Prostate gland (tissue), 2 donors: ENCODE results near the gene VEGFB. TPM values are rescaled to one million over a fixed set of nuclear protein-coding genes. Genes with fewer than 3 reads are reported as not detected.

Source experiments
- DNase-seq: peaks from one replicate; pipeline ENCODE4 v3.0.0-alpha.2; 2019; ENCODE audit warnings: low spot score
- H3K27ac ChIP-seq, 2 donors: fragments of 200-600 bp; sonication (generic); 2 replicates each; pipeline ENCODE4 v1.5.1; 2017 to 2019
- H3K27me3 ChIP-seq: fragments of 200-600 bp; sonication (generic); replicated peaks from 2 replicates; pipeline ENCODE4 v1.5.1; 2019; ENCODE audit not compliant: insufficient read depth
- H3K36me3 ChIP-seq, 2 donors: fragments of 200-600 bp; sonication (generic); 1 replicate in 1 of 2; 2 replicates in 1 of 2; pipeline versions ENCODE4 v1.5.1 to v1.8.1; 2017 to 2019
- H3K4me1 ChIP-seq: fragments of 200-600 bp; sonication (generic); replicated peaks from 2 replicates; pipeline ENCODE4 v1.5.1; 2019
- H3K4me3 ChIP-seq, 2 donors: fragments of 200-600 bp; sonication (generic); 2 replicates each; pipeline ENCODE4 v1.5.1; 2017 to 2019
- H3K9me3 ChIP-seq: fragments of 200-600 bp; sonication (generic); 2 replicates; pipeline ENCODE4 v1.5.1; 2017
- CTCF ChIP-seq, 4 experiments: fragments of 200-600 bp in 2 of 4; fragments of 450-650 bp in 2 of 4; sonication (generic) in 2 of 4; IDR thresholded peaks; 1 replicate in 3 of 4; 2 replicates in 1 of 4; pipeline ENCODE4 v1.5.1; 2016 to 2019; ENCODE audit warnings: antibody characterized with exemption in 4 of 4, mild to moderate bottlenecking in 2 of 4, moderate library complexity in 2 of 4
- POLR2A ChIP-seq: fragments of 450-650 bp; IDR thresholded peaks from one replicate; pipeline ENCODE4 v1.6.1; 2016; ENCODE audit warnings: antibody characterized with exemption, mild to moderate bottlenecking
- POLR2AphosphoS5 ChIP-seq: sonication (generic); formaldehyde crosslinking; IDR thresholded peaks from one replicate; pipeline ENCODE4 v1.6.1; 2017; ENCODE audit warnings: antibody characterized with exemption
- WGBS: methylation state at CpG from one replicate; pipeline ENCODE4 v1.1.5; 2018; 5-methylcytosine and 5-hydroxymethylcytosine counted together
- intact Hi-C: fragments of 100-400 bp; cut with DNase I; formaldehyde crosslinking; loops from one replicate; pipeline ENCODE4 v1.14.2; 2022
- total RNA-seq, 2 donors: library from RNA; depleted of rRNA; stranded (reverse); fragments of >200 nt; gene quantifications; one replicate each; pipeline ENCODE4 v1.1.0, GENCODE V29; 2016

Gene VEGFB
- total RNA-seq, 2 donors from 2014 or later, result 50.9 to 91.2 TPM

GRCh38 chr11:64226507-64227051 lies 7.8 kb upstream of the VEGFB start:
- Histone ChIP-seq H3K36me3 (no peaks in the 10 kb centered on the region), H3K27ac (peak overlapping the region; percentile 86 to 88), H3K4me1 (peaks cover 20% of the 10 kb centered on the region), H3K9me3 (no peaks in the 10 kb centered on the region), H3K4me3 (peak overlapping the region; percentile 51 to 92), H3K27me3 (no peaks in the 10 kb centered on the region)
- intact Hi-C loops, result loop anchor here (1.0 kb wide), 1 partner anchor 11 kb away; no protein-coding TSS in a partner anchor
- WGBS, result 12% methylated on average over 25 of the region's 26 CpGs
- TF ChIP-seq POLR2A (no peak), POLR2AphosphoS5 (no peak), CTCF (IDR thresholded peaks at IDR 0.05) (no peak)
- no peak for DNase-seq

- Histone ChIP-seq H3K4me3 (peak overlapping the region; percentile 51 to 92), H3K27ac (peak overlapping the region; percentile 86 to 88), H3K36me3 (no peaks in the 10 kb centered on the region), H3K4me1 (peaks cover 20% of the 10 kb centered on the region), H3K9me3 (no peaks in the 10 kb centered on the region), H3K27me3 (no peaks in the 10 kb centered on the region)
- 60% methylated on average over 3 of the region's 3 CpGs for WGBS
- DNase-seq, result no peak
- intact Hi-C loops, result loop anchor here (1.0 kb wide), 1 partner anchor 10 kb away; no protein-coding TSS in a partner anchor
- no peak for TF ChIP-seq POLR2AphosphoS5
- no peak for TF ChIP-seq CTCF (IDR thresholded peaks at IDR 0.05)
- no peak for TF ChIP-seq POLR2A
Measured at GRCh38 chr11:64227405-64227956, 6.9 kb upstream of the VEGFB start.

DNA sequence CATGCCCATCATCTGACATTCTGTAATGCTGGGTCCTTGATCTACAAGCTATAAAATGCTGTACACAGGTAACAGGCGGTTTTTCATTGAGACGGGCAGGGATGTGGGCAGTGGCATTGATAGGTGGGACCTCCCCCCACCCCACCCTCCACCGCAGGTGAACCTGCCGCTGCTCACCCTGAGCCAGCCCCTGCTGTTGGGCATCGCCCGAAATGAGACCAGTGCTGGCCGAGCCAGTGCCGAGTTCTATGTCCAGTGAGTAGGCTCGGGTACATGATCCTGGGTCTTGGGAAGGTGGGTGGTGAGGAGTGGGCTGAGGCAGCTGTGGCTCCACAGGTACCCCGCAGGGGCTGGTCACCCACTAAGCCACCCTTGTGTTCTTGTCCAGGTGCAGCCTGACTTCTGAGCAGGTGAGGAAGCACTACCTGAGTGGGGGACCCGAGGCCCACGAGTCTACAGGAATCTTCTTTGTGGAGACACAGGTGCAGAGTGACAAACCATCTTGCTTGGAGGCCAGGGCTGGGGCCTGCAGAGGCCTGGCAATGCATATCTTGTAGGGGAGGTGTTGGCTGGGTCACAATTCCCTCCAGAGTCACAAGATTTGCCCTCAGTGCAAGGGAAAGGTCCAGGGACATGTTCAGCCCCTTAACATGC lies 5.2 kb upstream of the VEGFB start:
- Histone ChIP-seq H3K4me3 (no peak overlapping the region), H3K9me3 (no peaks in the 10 kb centered on the region), H3K27me3 (no peaks in the 10 kb centered on the region), H3K4me1 (peaks cover 26% of the 10 kb centered on the region), H3K27ac (peak overlapping the region in 1 of 2 donors; percentile 92), H3K36me3 (no peaks in the 10 kb centered on the region)
- 82% methylated on average over 12 of the region's 12 CpGs for WGBS
- intact Hi-C loops, result no loop called here
- no peak for DNase-seq
- TF ChIP-seq POLR2A (no peak), CTCF (IDR thresholded peaks at IDR 0.05) (no peak), POLR2AphosphoS5 (no peak)

DNA sequence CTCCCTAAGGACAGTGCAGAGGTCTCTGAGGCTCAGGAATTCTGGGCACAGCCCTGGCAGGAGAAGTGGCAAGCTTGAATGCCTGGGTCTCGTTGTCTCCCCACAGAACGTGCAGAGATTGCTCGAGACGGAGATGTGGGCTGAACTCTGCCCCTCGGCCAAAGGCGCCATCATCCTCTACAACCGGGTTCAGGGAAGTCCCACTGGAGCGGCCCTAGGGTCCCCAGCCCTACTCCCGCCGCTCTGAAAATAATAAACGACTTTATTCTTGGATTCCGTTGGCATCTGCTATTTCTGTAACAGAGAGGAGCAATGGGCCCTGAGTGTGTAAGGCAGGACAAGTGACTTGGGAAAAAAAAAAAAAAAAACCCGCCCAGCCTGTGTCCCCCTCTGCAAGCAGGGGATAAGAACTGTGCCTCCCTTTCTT lies 4.6 kb upstream of the VEGFB start:
- WGBS, result 31% methylated on average over 13 of the region's 13 CpGs
- peak overlapping the region; percentile 88 to 92 for H3K27ac ChIP-seq
- no peaks in the 10 kb centered on the region for H3K27me3 ChIP-seq
- intact Hi-C loops, result no loop called here
- DNase-seq, result no peak
- no peaks in the 10 kb centered on the region for H3K36me3 ChIP-seq
- peaks cover 26% of the 10 kb centered on the region for H3K4me1 ChIP-seq
- TF ChIP-seq POLR2AphosphoS5 (no peak), CTCF (IDR thresholded peaks at IDR 0.05) (no peak), POLR2A (no peak)
- peak overlapping the region; percentile 61 to 82 for H3K4me3 ChIP-seq
- no peaks in the 10 kb centered on the region for H3K9me3 ChIP-seq
